K562 (cell line): ENCODE results near the gene SART3. TPM values are rescaled to one million over a fixed set of nuclear protein-coding genes. Genes with fewer than 3 reads are reported as not detected.

Experiments used
- CEBPB ChIP-seq: fragments of 450-650 bp; IDR thresholded peaks from 2 replicates; pipeline ENCODE4 v1.6.1; 2016; ENCODE audit warnings: missing genetic modification characterization, missing compliant biosample characterization
- CREB5 ChIP-seq: fragments of 250-450 bp; sonication (Bioruptor Pico); IDR thresholded peaks from 2 replicates; pipeline ENCODE4 v1.5.0; 2020; ENCODE audit warnings: mild to moderate bottlenecking
- ETV6 ChIP-seq, 3 experiments: fragments of 150-350 bp in 1 of 3; sonication (generic) in 1 of 3; formaldehyde crosslinking in 1 of 3; IDR thresholded peaks; 2 replicates each; pipeline versions ENCODE4 v1.6.1 to v1.8.0; 2014 to 2022; ENCODE audit warnings: borderline replicate concordance in 2 of 3, low read depth in 2 of 3, antibody characterized with exemption in 1 of 3, low read length in 1 of 3, mild to moderate bottlenecking in 1 of 3, missing genetic modification reagents in 1 of 3
- GABPA ChIP-seq: fragments of 200-800 bp; sonication (Bioruptor generic); conservative IDR thresholded peaks from 2 replicates; pipeline ENCODE4 v1.6.1; 2016; ENCODE audit warnings: low read depth, missing genetic modification characterization, missing compliant biosample characterization
- MEF2D ChIP-seq: conservative IDR thresholded peaks from 2 replicates; pipeline ENCODE4 v1.6.1; 2016; ENCODE audit warnings: low read depth, missing genetic modification characterization, missing compliant biosample characterization
- NBN ChIP-seq: fragments of 450-650 bp; IDR thresholded peaks from 2 replicates; pipeline ENCODE4 v1.6.1; 2016; ENCODE audit warnings: low read depth, mild to moderate bottlenecking
- PBX2 ChIP-seq, 2 experiments: IDR thresholded peaks in 1 of 2; conservative IDR thresholded peaks in 1 of 2; 2 replicates each; pipeline ENCODE4 v1.6.1; 2016; ENCODE audit warnings: low read depth in 2 of 2, mild to moderate bottlenecking in 1 of 2, missing compliant biosample characterization in 1 of 2, missing genetic modification characterization in 1 of 2, moderate library complexity in 1 of 2
- THAP12 ChIP-seq: fragments of 250-450 bp; sonication (Bioruptor Pico); IDR thresholded peaks from 2 replicates; pipeline ENCODE4 v1.9.0; 2021; ENCODE audit warnings: mild to moderate bottlenecking, inconsistent platforms
- USF2 ChIP-seq: sonication (generic); formaldehyde crosslinking; IDR thresholded peaks from 2 replicates; pipeline ENCODE4 v1.5.0; 2020; ENCODE audit warnings: missing genetic modification reagents
- ZBTB26 ChIP-seq: fragments of 450-650 bp; formaldehyde crosslinking; IDR thresholded peaks from 2 replicates; pipeline ENCODE4 v1.4.0; 2022; ENCODE audit warnings: missing genetic modification characterization
- ZBTB43 ChIP-seq: sonication (generic); formaldehyde crosslinking; IDR thresholded peaks from 2 replicates; pipeline ENCODE4 v1.8.0; 2023; ENCODE audit warnings: mild to moderate bottlenecking, missing genetic modification reagents
- ZFP36 ChIP-seq: fragments of 150-350 bp; IDR thresholded peaks from 2 replicates; pipeline ENCODE4 v1.6.1; 2018; ENCODE audit warnings: low read length, low read depth; ENCODE audit not compliant: partially characterized antibody
- ZNF384 ChIP-seq: IDR thresholded peaks from 2 replicates; pipeline ENCODE4 v1.6.1; 2012; ENCODE audit warnings: low read depth, low read length, improper control_type of control experiment
- polyA plus RNA-seq, 8 experiments: library from polyadenylated mRNA; depleted of rRNA in 4 of 8; stranded (reverse) in 5 of 8; unstranded in 3 of 8; fragments of >200 nt; fragmentation: Nextera tagmentation in 2 of 8; fragmentation: Illumina TruSeq in 1 of 8; extraction: Ambion mirVana in 2 of 8; extraction: Trizol in 1 of 8; gene quantifications; 2 replicates each; pipeline versions ENCODE4 v1.2.1 to v1.2.3, GENCODE V29; 2011 to 2014; ENCODE audit warnings: inconsistent platforms in 1 of 8, missing spikeins in 1 of 8
- total RNA-seq, 7 experiments: library from RNA; depleted of rRNA in 6 of 7; stranded (reverse); fragments of >200 nt in 6 of 7; fragmentation: Illumina TruSeq in 2 of 7; extraction: Trizol in 2 of 7; gene quantifications; 2 replicates each; pipeline versions ENCODE4 v1.2.1 to v1.2.3, GENCODE V29; 2011 to 2021; ENCODE audit warnings: low replicate concordance in 1 of 7

The SART3 gene
- total and polyA plus RNA-seq, 9 of the 15 experiments (the other 6 are each of a cell fraction or from before 2014, with no cell fraction given) = 8.9 to 167 (median 56.7) TPM

GRCh38 chr12:108560752-108561719 is at the start of gene SART3 (continued):
- no peak for TF ChIP-seq ZBTB43
- no peak for TF ChIP-seq PBX2 (CRISPR knock-in tag; IDR thresholded peaks at IDR 0.05; ENCODE audit: low read depth)
- 0 out of 2 replicates have a peak, but pooled peaks have one; percentile 22 for TF ChIP-seq PBX2 (tag; conservative IDR thresholded peaks at IDR 0.05; ENCODE audit: low read depth)
- no peak for TF ChIP-seq MEF2D (tag)
- no peak for TF ChIP-seq THAP12 (CRISPR knock-in tag)
- TF ChIP-seq ZNF384 = no peak
- TF ChIP-seq ZBTB26 (CRISPR knock-in tag) = no peak
- no peak for TF ChIP-seq ZFP36
- TF ChIP-seq CREB5 (CRISPR knock-in tag) = no peak
- no peak for TF ChIP-seq CEBPB (tag)
- TF ChIP-seq USF2 = no peak
- peak; percentile 32 for TF ChIP-seq NBN
- TF ChIP-seq ETV6 (IDR thresholded peaks at IDR 0.05; ENCODE audit: borderline replicate concordance in 1 of 2, low read depth in 2 of 2, low read length in 1 of 2) = no peak
- TF ChIP-seq ETV6 (CRISPR knock-in tag; IDR thresholded peaks at IDR 0.05; ENCODE audit: borderline replicate concordance) = 0 out of 2 replicates have a peak, but pooled peaks have one; percentile 72
- TF ChIP-seq GABPA = peak; percentile 98
